Fibroblast of skin of abdomen (primary cell): ENCODE data around the gene IGBP1.
"Not testable (repeated sequence)": the region's sequence is repeated elsewhere in the genome, so short reads cannot be mapped to it uniquely, and the experiment has no call there.

ENCODE experiments used
- DNase-seq: peaks from one replicate; pipeline ENCODE4 v3.0.0-alpha.2; 2013

Gene IGBP1

DNA sequence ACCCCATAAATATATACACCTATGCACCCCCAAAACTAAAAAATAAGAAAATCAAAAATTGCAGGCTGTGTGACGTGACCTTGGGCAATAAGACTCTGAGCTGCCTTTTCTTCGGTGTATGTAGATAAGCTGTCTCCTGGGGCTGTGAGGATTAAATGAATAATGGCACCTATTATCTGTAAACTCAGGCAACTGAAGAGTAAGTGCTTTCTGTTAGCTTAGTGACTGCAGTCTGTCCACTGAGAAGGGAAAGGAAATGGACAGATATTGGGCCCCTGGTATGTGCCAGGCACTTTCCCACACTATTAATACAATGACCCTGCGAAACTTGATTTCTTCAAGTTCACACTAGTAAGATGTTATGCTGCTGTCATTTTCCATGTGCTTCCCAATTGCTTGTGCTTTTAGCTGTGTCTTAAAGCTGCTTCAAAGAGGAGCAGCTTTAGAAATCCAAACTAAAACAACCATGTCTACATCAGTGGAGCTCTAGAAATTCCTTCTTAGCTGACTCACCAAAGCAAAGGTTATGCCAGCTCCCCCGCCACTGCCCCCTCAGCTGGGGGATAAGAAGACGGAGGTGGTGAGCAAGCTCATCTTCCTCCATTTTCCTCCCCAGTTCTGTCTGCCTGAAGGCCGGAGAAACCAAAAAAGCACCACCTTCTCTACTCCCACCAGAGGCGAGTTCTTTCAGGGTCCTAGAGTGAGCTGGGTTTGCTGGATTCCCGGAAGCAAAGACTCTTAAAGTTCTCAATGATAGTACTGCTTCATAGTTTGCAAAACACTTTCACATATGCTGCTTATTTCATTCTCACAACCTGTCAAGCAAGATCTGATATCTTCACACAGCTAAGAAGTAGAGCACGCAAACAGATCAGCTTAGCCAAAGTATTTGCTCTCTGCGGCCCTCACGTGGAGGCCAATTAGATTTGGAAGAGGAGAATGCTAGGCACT lies 35.3 kb downstream of the IGBP1 start:
- DNase-seq, result peak; percentile 81

DNA sequence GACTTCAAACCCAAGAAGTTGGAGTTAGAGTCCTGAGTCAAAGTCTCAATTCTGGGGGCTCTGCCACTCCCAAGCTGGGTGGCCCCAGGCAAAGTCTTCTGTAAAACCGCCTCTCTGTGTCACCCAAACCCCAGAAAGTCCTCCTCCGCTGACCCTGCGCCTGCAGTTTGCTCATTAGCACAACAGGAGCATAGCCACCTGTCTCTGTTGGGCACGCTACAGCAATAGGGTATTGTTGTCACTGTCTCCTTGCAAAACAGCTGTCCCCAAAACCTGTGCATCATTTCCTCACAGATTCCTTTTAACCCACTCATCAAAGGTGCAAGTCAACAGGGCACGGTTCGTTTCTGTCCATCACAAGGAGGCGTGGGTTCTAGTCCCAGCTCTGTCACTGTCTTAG lies 36.0 kb downstream of the IGBP1 start:
- no peak for DNase-seq

DNA sequence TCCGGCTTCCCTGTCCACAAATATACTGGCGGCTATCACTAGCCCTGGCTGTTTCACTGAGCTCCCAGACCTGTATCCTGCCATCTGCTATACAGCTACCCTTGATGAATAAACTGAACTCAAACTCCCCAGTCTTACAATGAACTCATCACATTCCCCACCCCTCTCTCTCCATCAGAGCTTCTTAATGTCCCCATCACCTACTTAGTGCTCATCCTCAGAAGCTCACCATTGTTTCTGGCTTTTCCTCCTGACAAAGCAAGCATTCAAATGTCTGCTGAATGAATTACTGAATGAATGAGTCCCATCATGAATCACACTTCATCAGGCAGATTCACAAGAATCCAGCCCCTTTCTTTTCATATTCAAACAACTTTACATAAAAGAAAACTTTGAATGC lies 38.4 kb downstream of the IGBP1 start:
- DNase-seq, result peak; percentile 10

DNA sequence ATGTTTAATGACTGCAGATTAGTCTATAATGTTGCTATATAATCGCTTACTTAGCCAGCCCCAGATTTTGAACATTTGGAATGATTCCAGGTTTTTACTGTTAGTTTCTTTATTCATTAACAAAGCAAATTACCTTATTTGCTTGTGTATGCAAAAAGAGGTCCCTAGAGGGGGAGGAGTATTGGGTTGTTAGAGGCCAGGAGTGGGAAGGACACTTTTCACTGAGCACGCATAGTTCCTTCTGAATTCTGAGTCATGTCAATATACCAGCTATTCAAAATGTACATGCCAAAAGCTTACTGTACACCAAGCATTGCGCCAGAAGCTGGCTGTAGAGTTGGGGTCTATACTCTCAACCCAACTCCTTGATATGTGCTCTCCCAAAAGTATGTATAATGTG lies 39.0 kb downstream of the IGBP1 start:
- DNase-seq, result peak; percentile 46

DNA sequence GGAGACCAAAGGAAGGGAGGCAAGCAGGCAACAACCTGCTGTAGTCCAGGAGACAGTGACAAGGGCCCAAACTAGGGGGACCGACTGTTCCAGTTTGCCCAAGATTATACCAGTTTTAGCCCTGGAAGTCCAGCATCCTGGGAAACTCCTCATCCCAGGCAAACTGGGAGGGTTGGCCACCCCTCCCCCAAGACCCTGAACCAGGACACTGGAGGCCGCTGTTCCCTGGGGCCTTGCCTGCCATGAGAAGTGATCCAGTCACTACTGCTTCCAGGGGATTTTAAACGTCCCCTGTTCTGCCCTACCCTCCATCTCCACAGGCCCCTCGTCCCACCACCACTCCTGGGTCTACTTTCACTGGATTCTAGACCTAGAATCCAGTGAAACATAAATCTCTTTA lies 39.7 kb downstream of the IGBP1 start:
- DNase-seq, result no peak

DNA sequence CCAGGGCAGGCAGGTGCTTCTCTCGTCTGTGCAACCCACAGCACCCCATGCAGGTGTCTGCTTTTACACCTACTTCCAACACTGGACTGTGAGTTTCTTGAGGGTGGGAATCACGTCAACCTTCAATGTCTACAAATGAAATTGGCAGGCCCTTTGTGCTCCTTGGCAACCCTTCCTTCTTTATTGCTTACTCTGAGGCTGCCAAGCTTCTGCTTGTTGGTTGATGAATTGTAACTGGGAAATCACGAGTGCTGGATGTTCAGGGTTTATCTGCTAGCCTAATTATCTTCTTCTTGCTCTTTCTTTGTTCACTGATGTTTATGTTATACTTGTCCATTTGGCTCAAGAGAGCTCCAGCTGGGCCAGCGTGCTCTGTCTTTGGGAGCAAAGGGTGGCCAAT lies 41.5 kb downstream of the IGBP1 start:
- no peak for DNase-seq

DNA sequence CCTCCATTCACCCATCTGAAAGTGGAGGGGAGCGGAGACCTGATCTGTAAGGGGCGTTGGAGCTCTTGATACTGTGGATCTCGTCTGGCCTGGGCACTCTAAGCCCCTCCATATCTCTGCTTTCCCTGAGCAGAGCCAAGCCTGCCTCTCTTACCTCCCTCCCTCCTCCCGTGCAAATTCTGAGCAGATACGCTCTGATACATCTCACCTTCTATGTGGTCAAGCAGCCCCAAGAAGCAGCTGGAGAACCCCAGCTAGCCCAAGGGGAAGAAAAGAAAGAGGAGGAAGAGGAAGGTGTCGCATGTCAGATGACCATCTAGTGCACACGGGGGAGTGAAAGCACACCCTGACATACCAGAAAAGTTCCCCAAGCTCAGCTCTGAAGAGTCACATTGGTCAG lies 42.1 kb downstream of the IGBP1 start:
- no peak for DNase-seq

DNA sequence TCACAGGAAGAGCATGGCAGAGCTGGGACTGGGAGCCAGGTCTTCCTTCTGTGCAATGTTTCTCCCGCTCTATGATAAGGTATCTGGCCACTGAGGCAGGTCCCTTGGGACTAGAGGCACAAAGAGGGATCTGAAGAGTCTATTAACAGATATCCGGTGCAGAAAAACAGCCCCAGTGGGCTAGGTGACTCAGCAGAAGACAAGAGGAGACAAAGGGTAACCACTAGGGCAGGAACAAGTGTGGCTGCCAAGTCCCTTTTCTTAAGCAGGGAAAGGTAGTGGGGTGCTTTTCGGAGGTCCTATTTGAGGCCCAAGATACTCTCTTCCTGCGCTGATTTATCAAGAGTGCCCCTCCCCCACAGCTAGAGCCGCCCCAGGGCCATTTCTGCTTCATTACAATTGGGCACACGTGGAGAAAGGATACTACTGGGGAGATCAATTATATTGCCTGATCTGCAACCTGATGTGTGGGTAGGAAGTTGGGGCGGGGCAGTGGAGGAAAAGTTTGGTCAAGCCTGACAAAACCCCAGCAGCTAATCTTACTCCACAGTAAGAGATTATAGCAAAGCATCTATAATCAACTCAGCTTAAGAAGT lies 43.8 kb downstream of the IGBP1 start, which contains the start of gene DGAT2L6:
Gene DGAT2L6, plus strand, starts transcription at position 546 of the 596 bp plus-strand sequence. CDS start 100 bp downstream, outside the sequence.
- DNase-seq, result no peak

DNA sequence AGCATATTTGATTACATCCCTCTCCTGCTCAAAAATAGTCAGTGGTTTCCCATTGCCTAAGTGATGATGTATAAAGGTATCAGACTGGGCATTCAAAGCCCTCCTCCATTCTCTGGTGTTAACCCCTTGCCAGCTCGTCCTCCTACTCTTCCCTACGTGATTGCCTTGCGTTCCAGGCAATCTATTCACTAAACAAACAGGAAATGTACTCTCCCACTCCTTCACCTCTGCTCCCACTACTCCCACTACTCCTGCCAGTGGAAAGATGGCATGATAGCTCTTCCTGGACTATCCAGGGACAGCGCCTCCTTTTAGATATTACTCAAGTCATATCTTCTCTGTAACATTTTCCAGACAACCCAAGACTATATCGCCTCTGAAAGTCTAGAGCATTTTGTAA lies 49.8 kb downstream of the IGBP1 start:
- no peak for DNase-seq

DNA sequence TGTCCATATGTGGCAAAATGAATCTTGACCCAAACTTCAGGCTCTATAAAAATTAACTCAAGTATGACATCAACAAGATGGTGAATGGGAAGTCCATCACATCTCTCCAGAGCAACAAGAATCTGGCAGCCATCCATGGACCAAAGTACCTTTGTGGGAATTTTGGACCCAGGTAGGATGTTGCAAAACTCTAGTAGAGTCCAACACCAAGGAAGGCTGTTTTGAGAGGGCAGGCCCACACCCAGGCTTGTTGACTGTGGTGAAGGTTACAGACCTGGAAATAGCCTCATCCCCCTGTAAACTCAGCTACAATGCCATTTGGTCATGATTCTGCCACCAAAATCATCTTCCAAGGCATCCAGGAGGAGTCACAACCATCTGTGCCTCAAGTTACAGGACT lies 57.0 kb downstream of the IGBP1 start:
- no peak for DNase-seq

DNA sequence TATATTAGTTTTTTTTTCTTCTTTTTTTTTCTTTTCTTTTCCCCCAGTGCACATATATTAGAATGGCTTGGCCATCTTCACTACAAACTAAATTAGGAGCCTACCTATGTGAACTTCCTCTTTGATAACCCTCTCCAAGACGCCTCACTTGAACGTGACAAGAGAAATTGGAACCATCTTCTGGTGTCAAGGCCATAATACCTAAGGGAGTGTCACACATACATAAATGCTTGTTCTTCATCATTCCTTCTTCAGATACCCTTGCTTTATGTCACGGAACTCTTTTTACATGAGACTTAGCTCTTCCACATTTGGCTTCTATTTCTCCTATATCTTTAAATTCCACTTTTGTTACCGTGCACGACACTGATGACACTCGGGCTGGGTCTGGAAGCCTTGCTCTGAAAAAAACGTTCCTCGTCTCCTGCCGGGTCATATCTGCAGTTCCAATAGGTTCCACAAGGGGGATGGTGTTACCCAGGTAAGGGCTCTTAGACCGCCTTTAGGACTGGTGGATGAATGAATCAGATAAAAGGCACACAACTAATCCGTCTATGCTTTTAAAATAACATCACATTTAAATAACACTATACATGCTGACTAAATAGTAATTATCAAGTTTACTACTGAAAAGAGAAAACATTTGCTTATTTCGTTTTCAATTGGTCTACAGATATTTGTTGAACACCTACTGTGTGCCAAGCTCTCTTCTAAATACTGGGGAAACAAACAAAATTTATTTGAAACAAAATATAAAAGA lies 63.9 kb downstream of the IGBP1 start:
- peak; percentile 34 for DNase-seq

DNA sequence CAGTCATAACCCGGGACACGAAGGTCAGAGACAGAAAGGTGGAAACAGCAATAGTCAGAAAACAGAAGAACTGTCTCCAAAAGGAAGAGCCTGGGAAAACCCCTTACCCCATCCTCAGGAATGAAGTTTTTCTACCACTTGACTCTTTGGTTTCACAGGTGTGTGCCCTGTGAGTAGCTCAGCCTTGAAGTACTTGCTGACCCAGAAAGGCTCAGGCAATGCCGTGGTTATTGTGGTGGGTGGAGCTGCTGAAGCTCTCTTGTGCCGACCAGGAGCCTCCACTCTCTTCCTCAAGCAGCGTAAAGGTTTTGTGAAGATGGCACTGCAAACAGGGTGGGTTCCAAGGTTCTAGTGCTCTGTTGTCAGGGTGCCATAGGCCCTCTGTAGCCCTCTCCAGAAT lies 68.5 kb downstream of the IGBP1 start:
- no peak for DNase-seq

DNA sequence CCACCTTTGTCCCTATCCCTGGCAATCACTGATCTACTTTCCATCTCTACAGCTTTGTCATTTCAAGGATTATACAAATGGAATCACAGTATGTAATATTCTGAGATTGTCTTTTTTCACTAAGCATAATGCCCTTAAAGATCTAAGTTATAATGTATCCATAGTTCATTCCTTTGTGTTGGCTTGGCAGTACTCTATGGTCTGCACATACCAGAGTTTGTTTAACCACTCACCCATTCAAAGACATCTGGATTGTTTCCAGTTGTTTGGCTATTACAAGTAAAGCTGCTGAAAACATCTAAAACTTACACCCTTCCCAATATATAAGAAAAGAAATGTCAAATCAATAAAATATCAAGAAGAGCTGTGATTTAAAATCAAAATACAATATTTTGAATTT lies 75.2 kb downstream of the IGBP1 start:
- DNase-seq, result no peak

DNA sequence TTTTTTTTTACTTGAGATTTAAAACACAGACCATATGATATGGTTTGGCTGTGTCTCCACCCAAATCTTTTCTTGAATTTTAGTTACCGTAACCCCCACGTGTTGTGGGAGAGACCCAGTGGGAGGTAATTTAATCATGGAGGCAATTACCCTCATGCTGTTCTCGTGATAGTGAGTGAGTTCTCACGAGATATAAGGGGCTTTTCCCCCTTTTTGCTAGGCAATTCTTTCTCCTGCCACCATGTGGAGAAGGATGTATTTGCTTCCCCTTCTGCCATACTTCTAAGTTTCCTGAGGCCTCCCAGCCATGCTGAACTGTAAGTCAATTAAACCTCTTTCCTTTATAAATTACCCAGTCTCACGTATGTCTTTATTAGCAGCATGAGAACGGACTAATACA lies 76.3 kb downstream of the IGBP1 start:
- not testable (repeated sequence) for DNase-seq
